NCI-H1105 treated with DMSO at 0.1 percent for 48 hours (cell line): ENCODE measurements around the gene SLC16A3.
"Not testable (repeated sequence)": the region's sequence is repeated elsewhere in the genome, so short reads cannot be mapped to it uniquely, and the experiment has no call there.

Experiments
- DNase-seq: peaks from one replicate; lab custom pipeline; 2025; lab: John Stamatoyannopoulos, UW

Gene SLC16A3

DNA sequence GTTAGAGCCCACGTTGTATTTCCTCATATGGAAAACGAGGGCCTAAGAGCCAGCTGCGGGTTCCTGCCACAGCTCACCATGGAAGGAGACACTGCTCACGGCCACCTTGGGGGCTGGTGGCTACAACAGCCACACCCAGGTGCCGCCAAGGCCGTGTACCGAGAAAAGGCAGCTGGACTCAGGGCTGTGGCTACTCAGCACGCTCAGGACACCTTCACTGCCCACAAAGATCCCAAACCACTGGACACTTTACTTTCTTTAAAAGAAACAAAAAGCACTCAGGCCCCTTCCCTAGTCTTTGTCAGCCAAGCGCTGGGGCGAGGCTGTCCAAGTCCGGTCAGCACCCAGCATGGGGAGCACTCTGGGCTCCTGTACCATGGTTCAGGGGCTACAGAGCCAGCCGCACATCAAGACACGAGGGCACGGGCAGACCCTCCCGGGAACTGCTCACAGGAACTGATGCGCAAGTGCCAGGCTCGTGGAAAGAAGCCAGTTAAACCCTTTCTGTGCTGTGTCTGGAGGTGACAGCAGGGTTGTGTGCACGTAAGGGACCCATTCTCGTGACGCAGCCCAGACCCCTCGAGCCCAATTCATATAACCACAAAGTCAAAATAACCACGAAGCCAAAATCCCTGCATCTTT, 18.5 kb downstream of the SLC16A3 start:
- no peak for DNase-seq

DNA sequence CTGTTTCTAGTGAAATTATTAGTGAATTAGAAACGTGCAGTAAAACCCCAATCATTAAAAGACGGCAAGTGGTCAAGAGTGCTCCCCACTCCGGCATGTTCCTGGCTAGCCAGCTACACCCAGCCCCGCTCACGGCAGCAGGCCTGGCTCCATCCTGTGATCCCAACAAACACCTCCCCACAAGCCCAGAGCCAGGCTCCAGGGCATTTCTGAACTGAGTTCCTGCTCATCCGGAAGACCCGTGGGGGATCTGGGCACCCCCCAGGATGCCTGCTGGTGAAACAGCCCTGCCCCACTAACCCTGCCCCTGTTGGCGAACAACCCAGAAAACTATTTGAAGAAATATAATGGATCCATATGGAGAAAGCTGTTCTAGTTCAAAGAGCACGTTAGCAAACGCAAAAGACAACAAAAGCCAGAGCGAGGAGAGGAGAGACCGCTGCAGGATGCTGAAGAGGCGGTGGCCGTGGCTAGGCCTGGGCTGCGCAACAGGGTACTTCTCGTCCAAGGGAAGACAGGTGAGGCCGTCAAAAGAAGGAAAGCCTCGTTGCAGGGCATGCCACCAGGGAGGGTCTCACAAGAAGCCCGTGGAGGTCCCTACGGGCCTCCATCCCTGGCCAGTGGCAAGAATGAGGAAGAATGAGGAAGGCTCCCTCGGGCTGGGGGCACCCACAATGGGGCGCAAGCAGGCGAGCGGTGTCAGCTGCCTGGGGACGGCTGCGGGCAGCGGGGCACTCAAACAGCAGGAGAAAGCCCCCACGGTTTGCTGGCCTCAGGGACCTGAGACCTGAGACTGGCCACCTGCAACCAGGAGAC, 19.2 kb downstream of the SLC16A3 start:
- no peak for DNase-seq

DNA sequence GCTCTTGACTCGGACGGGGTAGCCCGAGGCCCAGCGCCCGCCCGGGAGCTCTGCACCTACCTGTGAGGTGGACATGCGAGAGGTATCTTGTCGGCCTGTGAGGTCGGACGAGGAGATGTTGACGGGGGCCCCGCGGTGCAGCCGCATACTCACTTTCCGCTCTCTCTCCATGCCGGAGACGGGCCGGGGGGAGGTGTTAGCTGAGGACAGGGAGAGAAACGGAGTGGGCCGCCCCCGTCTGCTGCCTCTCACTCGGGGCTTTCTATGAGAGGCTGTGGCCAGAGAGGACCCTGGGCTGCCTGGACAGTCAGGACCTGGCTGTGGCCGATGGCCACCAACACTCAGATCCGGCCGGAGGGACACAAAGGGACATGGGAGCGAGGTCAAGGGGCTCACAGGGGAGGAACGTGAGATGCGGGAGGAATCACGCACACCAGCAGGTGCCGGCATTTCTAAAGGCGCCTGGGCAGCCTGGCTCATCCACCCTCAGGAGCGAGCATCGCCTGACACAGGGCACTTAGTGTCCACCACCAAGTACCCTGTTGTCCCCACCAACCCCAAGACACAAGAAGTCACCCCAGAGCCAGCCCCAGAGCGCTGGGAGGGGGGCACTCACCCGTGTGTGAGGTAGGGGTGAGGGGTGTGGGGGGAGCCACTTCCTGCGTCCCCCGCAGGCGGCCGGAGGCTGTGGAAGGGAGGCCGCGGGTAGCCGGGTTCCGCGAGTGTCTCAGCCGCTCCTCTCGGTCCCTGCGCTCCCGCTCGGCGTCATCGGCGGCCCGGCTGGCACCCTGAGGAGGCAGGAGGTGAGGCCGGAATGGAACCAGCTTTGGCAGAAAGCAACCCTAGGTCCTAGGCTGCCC, 20.2 kb downstream of the SLC16A3 start:
- DNase-seq, result no peak

DNA sequence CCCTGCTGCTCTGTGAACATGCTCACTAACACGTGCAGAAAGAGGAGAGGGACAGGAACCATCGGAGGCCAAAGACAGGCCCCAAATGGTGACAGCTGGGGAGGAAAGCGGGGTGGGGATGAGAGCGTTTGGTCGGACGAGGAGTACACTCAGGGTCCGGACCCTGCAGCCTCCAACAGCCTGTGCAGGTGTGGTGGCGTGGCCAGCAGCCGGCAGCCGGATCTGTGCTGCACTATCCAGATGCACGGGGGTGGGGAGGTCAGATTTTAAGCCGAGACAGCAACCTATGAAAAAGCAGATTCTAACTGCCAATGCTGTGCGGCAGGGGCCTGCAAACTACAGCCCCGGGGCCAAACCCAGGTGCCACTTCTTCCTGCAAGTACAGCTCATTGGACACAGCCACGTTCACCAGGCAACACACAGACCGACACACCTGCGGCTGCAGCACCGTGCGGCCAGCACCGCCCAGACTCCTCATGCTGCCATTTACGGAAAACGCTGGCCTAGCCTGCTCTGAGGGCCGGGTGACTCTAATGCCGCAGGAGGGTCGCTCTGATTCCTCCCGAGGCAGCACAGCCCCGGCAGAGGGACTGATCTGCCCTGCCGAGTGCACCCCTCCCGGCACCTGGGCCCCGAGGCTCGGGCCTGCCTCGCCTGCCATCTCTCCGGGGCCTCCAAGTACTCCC, 21.2 kb downstream of the SLC16A3 start:
- DNase-seq, result no peak

DNA sequence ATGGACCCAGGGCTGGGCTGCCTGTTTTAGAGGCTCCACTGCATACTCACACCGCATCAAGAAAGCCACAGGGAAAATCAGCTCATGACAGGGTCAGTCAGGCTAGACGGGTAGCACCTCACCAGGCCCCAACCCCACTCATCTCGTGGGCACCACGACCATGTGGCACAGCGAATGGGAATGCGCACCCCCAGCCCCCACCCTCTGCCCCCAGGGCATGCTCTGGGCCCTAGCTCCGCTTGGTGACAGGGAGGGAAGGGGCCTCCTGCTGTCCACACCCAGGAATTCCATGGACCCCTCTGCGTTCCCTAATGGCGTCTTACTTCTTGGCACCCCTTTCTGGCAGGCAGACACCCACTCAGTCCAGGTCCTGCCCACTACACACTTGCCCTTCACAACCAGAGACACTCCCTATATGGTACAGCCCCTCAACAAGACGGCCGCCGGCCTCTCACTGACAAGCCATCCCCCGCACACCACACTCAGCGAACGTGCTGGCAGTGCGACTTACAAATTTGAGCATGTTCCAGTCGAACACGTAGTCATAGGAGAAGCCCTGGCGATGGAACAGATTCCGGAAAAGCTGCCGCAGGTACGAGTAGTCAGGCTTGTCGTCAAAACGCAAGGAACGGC, 22.1 kb downstream of the SLC16A3 start:
- no peak for DNase-seq

DNA sequence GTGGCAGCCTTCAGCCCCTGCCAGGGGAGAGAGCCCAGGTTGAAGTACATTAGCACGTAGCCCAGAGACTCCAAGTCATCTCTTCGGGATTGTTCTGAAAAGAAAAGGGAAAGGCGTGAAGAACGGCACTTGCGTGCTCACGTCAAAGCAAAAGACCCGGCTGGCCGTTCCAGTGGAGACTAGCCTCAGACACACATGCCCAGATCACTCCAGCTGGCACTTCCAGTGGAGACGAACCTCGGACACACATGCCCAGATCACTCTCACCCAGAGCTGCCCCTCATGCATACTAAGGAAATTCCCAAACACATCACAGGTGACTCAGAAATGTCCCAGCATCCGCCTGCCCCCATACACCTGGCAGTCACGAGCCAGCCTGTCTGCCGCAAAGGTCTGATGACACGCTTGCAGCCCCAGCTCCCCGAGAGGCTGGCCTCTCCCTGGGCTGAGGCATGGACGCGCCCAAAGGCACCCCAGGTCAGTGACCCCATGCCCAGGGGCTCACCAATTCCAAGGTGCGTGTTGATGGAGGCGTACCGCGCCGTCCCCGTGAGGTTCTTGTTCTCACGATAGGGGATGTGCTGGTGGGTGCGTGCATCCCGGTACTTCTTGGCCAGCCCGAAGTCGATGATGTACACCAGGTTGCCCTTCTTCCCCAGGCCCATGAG, 23.8 kb downstream of the SLC16A3 start:
- no peak for DNase-seq

DNA sequence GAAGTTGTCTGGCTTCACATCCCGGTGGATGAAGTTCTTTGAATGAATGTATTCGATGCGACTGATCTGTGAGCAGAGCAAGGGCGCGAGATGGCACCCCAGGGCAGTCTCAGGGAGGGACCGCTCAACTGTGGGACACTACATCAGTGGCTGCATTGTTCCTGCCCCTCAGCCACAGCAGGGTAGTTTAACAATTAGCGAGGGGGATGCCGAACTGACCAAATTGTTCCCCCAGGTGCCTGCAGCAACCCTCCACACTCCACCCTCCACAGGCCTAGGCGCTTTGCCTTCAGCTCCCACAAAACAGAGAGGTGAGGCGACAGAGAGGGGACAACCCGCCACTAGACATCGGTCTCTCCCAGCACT, 24.3 kb downstream of the SLC16A3 start:
- DNase-seq, result no peak

DNA sequence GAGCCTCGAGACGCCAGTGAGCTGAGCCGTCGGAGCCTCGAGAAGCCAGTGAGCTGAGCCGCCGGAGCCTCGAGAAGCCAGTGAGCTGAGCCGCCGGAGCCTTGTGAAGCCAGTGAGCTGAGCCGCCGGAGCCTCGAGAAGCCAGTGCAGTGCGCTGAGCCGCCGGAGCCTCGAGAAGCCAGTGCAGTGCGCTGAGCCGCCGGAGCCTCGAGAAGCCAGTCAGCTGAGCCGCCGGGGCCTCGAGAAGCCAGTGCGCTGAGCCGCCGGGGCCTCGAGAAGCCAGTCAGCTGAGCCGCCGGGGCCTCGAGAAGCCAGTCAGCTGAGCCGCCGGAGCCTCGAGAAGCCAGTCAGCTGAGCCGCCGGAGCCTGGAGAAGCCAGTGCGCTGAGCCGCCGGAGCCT, 25.3 kb downstream of the SLC16A3 start:
- not testable (repeated sequence) for DNase-seq

DNA sequence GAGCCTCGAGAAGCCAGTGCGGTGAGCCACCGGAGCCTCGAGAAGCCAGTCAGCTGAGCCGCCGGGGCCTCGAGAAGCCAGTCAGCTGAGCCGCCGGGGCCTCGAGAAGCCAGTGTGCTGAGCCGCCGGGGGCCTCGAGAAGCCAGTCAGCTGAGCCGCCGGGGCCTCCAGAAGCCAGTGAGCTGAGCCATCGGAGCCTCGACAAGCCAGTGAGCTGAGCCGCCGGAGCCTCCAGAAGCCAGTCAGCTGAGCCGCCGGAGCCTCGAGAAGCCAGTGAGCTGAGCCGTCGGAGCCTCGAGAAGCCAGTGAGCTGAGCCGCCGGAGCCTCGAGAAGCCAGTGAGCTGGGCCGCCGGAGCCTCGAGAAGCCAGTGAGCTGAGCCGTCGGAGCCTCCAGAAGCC, 25.9 kb downstream of the SLC16A3 start:
- DNase-seq, result not testable (repeated sequence)

DNA sequence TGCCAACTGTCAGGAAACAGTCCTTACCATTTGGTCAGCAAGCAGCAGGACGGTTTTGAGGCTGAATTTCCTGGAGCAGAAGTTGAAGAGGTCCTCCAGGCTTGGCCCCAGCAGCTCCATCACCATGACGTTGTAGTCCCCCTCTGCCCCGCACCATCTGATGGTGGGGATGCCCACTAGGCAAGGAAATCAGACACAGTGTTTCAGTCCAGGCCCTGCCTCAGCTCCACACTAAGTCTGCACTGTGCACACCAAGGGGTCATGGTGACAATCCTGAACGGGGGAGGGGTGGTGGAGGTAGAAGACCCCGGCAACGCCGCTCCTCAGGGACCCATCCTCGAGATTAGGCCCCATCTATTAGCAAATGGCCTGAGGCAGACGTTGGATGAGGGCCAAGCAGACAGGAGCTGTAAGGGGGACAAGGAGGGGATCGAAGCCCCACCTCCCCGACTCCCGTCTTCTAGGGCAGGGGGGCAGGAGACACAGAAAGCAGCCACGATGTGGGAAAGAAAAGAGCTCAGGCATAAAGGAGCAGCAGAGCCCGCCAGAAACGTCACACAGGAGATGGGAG, 26.6 kb downstream of the SLC16A3 start:
- no peak for DNase-seq

DNA sequence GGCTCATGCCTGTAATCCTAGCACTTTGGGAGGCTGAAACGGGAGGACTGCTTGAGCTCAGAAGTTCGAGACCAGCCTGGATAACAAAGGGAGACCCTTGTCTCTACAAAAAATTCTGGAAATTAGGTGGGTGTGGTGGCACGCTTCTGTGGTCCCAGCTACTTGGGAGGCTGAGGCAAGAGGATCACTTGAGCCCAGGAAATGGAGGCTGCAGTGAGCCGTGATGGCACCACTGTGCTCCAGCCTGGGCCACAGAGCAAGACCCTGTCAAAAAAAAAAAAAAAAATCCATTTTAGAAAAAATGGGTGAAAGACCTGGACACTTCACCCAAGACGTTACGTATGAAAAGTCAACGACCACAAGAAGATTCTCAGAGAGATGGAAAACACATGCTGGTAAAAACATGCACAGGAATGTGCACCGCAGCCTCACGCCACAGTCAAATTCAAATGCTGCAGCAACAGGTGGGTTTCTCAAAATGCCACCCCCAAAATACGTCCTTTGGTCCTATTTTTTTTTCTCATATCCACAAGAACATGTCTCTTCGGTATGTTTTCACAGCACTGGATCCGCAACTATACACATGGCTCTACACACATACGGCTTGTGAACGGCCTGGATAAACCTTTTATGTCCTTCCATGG, 27.5 kb downstream of the SLC16A3 start:
- no peak for DNase-seq

DNA sequence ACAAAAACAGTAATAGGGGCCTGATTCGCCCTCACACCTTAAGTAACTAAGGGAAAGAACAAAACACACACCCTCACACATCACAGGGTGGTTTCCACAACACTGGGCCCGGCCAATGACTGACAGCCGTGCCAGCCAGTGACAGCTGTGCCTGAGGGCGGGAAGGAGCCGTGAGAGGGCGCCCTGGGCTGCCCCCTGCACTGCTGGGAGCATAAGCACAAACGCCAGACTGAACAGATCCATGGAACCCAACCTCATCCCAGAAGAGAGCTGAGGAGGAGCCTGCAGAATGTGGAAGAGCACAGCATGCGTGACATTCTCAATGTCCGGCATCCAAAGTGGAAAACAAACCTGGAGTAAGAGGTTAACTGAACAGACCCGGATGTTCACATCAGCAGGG, 28.6 kb downstream of the SLC16A3 start:
- DNase-seq, result no peak

DNA sequence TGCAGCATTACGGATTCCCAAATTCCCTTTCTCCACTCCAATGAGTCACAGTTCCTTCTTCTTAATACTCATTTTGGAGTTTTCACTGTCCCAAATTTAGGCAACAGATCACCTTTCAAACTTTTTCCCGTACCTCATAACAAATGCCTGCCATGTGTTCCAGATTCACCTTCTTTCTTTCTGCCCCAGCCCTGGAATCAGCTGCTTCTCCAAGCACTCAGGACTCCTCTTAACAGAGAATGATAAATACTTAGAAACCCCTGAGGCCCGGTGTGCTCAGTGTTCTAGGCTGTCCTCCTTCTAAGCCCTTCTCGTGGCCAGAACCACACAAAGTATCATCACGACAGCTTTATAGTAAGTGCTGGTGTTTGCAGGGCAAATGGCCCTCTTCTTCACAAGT, 29.7 kb downstream of the SLC16A3 start:
- DNase-seq, result no peak

DNA sequence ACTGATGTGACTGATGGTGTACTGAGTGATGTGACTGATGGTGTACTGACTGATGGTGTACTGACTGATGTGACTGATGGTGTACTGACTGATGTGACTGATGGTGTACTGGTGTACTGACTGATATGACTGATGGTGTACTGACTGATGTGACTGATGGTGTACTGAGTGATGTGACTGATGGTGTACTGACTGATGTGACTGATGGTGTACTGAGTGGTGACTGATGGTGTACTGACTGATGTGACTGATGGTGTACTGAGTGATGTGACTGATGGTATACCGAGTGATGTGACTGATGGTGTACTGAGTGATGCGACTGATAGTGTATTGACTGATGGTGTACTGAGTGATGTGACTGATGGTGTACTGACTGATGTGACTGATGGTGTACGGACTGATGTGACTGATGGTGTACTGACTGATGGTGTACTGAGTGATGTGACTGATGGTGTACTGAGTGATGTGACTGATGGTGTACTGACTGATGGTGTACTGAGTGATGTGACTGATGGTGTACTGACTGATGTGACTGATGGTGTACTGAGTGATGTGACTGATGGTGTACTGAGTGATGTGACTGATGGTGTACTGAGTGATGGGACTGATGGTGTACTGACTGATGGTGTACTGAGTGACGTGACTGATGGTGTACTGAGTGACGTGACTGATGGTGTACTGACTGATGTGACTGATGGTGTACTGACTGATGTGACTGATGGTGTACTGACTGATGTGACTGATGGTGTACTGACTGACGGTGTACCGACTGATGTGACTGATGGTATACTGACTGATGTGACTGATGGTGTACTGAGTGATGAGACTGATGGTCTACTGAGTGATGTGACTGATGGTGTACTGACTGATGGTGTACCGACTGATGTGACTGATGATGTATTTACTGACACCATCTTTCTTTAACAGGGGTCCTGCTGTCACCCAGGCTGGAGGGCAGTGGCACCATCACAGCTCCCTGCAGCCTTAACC, 31.4 kb downstream of the SLC16A3 start:
- DNase-seq, result not testable (repeated sequence)

DNA sequence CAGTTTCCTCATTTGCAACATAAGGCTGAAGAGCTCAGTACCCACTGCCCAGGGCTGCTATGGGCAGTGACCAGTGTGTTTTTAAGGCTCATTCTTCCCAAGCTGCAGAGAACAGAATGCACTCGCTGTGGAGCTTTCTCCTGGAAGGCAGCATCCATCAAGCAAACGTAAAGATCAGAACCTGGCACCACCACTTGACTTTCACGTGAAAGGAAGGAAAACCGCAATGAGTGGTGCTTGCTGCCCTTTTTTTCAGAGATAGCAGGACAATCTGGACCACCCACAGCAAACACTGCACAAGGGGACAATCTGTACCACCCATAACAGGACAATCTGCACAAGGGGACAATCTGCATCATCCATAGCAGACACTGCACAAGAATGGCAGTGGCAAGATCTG, 33.5 kb downstream of the SLC16A3 start:
- DNase-seq, result no peak

DNA sequence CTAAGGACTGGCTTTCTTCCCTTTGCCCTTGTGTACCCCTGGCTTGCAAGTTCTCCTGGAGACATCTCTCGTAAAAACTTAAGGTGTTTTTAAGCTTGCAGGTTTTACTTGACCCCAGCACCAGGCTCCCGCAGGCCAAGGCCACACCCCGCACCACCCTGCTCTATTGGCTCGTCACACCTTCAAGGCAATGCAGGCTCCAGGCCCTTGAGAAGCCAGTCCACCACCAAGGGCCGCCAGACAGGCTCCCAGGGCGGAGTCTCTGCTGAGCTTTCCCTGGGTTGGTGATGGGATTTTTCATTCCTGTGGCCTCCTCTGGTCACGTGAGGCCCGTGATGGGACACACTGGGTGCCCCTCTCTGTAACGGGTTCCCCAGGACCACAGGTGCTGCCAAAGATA, 34.8 kb downstream of the SLC16A3 start:
- DNase-seq, result no peak

DNA sequence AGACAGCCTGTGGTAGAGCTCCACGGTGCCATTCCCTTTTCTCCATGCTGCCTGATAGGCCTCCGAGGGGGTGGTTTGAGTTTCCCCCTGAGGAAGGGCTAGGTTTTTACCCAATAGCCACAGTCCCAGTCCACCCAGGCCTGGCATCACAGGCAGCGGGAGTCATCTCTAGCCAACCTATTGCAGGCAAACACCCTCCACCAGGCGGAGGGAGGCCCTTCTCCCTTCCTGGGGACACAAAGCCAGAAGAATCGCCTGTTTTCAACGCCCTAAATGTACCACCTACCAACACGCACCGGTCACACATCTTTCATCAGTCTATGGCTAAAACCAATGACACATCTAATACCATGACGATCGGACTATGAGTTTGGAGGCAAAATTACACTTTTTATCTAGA, 37.3 kb downstream of the SLC16A3 start:
- DNase-seq, result no peak

DNA sequence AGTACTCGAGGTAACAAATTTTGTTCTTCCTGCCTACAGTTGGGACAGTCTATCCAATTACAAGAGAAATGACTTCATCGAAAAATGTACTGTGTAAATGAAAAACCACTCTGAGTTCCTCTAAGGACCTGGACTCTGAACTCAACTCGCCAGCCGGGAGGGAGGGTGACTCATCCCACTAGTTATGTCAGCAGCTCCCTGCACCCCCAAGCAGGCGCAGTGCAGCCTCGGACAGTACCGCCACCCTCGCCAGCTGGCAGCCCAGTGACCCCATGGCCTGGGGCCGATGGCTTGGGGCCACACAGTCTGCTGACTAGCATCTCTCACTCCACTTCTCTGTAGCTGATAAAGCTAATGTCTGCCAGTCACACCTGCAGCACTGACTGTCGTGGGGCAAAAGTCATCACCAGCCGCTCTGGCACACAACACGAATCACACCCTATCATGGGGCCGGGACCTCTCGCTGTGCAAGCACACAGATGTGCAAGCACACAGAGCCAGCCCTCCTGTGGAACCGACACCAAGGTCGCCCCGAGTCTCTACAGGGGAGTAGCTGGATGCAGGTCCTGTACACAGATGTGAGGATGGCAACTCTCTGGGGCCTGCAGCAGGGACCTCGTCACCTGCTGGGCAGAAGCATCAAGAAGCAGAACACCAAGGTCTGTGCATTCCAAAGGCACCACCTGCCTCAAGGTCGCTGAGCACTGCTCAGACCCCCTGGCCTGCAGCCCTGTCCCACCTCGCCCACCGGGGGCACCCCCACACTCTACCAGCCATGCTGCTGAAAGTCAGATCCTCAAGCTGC, 38.9 kb downstream of the SLC16A3 start:
- DNase-seq, result no peak
